Measurements from ENCODE around the gene PEPD. TPM values are rescaled to one million over a fixed set of nuclear protein-coding genes. Genes with fewer than 3 reads are reported as not detected.

PEPD gene
- total RNA-seq, 1 donor = 87.9 TPM

- no peak overlapping the region for H3K4me2 ChIP-seq (ENCODE audit: insufficient read depth, low read length)
- no peaks in the 10 kb centered on the region for H3K9me3 ChIP-seq (ENCODE audit: low read depth, low read length)
- peaks cover 35% of the 10 kb centered on the region for H3K79me2 ChIP-seq (ENCODE audit: insufficient read depth, low read length)
- H4K20me1 ChIP-seq (ENCODE audit: insufficient read depth, low read length) = peaks cover 45% of the 10 kb centered on the region
- TF ChIP-seq CTCF (IDR thresholded peaks at IDR 0.05; ENCODE audit: extremely low read depth, low read depth, low read length) = no peak
- H3K36me3 ChIP-seq (ENCODE audit: insufficient read depth, low read length) = no peaks in the 10 kb centered on the region
- DNase-seq (ENCODE audit: insufficient read length, low spot score, missing footprints) = peak; percentile 86
- H2AFZ ChIP-seq (ENCODE audit: low read length) = no peak overlapping the region
- no peak overlapping the region for H3K27ac ChIP-seq (ENCODE audit: low read depth, low read length)
- H3K4me3 ChIP-seq (ENCODE audit: insufficient read depth, low read length) = no peak overlapping the region
- no peaks in the 10 kb centered on the region for H3K27me3 ChIP-seq (ENCODE audit: insufficient read depth, low read length)
- H3K4me1 ChIP-seq (ENCODE audit: insufficient read depth, low read length) = peaks cover 22% of the 10 kb centered on the region
Observed at GRCh38 chr19:33390101-33390907, 131.3 kb downstream of the PEPD start.

GRCh38 chr19:33389421-33390100 lies 132.0 kb downstream of the PEPD start:
- Histone ChIP-seq H3K27me3 (ENCODE audit: insufficient read depth, low read length) (no peaks in the 10 kb centered on the region), H3K27ac (ENCODE audit: low read depth, low read length) (no peak overlapping the region), H3K9me3 (ENCODE audit: low read depth, low read length) (no peaks in the 10 kb centered on the region), H3K4me1 (ENCODE audit: insufficient read depth, low read length) (peaks cover 15% of the 10 kb centered on the region), H2AFZ (ENCODE audit: low read length) (no peak overlapping the region), H3K4me2 (ENCODE audit: insufficient read depth, low read length) (no peak overlapping the region), H4K20me1 (ENCODE audit: insufficient read depth, low read length) (peaks cover 43% of the 10 kb centered on the region), H3K79me2 (ENCODE audit: insufficient read depth, low read length) (peaks cover 42% of the 10 kb centered on the region), H3K36me3 (ENCODE audit: insufficient read depth, low read length) (no peaks in the 10 kb centered on the region), H3K4me3 (ENCODE audit: insufficient read depth, low read length) (no peak overlapping the region)
- peak; percentile 86 for DNase-seq (ENCODE audit: insufficient read length, low spot score, missing footprints)
- TF ChIP-seq CTCF (IDR thresholded peaks at IDR 0.05; ENCODE audit: extremely low read depth, low read depth, low read length) = no peak

GRCh38 chr19:33388725-33389420 lies 132.7 kb downstream of the PEPD start:
- peaks cover 43% of the 10 kb centered on the region for H4K20me1 ChIP-seq (ENCODE audit: insufficient read depth, low read length)
- no peak overlapping the region for H2AFZ ChIP-seq (ENCODE audit: low read length)
- H3K9me3 ChIP-seq (ENCODE audit: low read depth, low read length) = no peaks in the 10 kb centered on the region
- H3K27ac ChIP-seq (ENCODE audit: low read depth, low read length) = no peak overlapping the region
- TF ChIP-seq CTCF (IDR thresholded peaks at IDR 0.05; ENCODE audit: extremely low read depth, low read depth, low read length) = no peak
- peak; percentile 89 for DNase-seq (ENCODE audit: insufficient read length, low spot score, missing footprints)
- no peak overlapping the region for H3K4me2 ChIP-seq (ENCODE audit: insufficient read depth, low read length)
- H3K4me1 ChIP-seq (ENCODE audit: insufficient read depth, low read length) = peaks cover 8% of the 10 kb centered on the region
- no peaks in the 10 kb centered on the region for H3K36me3 ChIP-seq (ENCODE audit: insufficient read depth, low read length)
- no peaks in the 10 kb centered on the region for H3K27me3 ChIP-seq (ENCODE audit: insufficient read depth, low read length)
- peaks cover 47% of the 10 kb centered on the region for H3K79me2 ChIP-seq (ENCODE audit: insufficient read depth, low read length)
- no peak overlapping the region for H3K4me3 ChIP-seq (ENCODE audit: insufficient read depth, low read length)

Data from osteoblast (primary cell).